ENCODE data around the gene MINDY4.

MINDY4 gene

GRCh38 chr7:30775992-30776391 is 4.8 kb downstream of the MINDY4 start:
- DNase-seq (ENCODE audit: low read depth), result no peak

- DNase-seq (ENCODE audit: low read depth), result no peak
These were observed 5.8 kb downstream of the MINDY4 start for GRCh38 chr7:30776971-30777370.

- DNase-seq (ENCODE audit: low read depth), result no peak
These were observed 7.2 kb downstream of the MINDY4 start for GRCh38 chr7:30778255-30779025.

- DNase-seq (ENCODE audit: low read depth), result no peak
These were observed 8.4 kb downstream of the MINDY4 start for GRCh38 chr7:30779574-30779973.

- DNase-seq (ENCODE audit: low read depth), result no peak
These were observed 9.7 kb downstream of the MINDY4 start for GRCh38 chr7:30780941-30781340.

- DNase-seq (ENCODE audit: low read depth), result no peak
These were observed 11.5 kb downstream of the MINDY4 start for GRCh38 chr7:30782690-30783089.

- DNase-seq (ENCODE audit: low read depth), result no peak
These were observed 14.6 kb downstream of the MINDY4 start for GRCh38 chr7:30785786-30786185.

GRCh38 chr7:30787486-30787885 is 16.3 kb downstream of the MINDY4 start:
- DNase-seq (ENCODE audit: low read depth), result no peak

- no peak for DNase-seq (ENCODE audit: low read depth)
These were observed 17.6 kb downstream of the MINDY4 start for GRCh38 chr7:30788640-30789333.

GRCh38 chr7:30789334-30789711 is 18.1 kb downstream of the MINDY4 start:
- no peak for DNase-seq (ENCODE audit: low read depth)

- no peak for DNase-seq (ENCODE audit: low read depth)
These were observed 19.1 kb downstream of the MINDY4 start for GRCh38 chr7:30790356-30790755.

- no peak for DNase-seq (ENCODE audit: low read depth)
These were observed 19.9 kb downstream of the MINDY4 start for GRCh38 chr7:30791114-30791513.

GRCh38 chr7:30795161-30795948 is 24.1 kb downstream of the MINDY4 start:
- no peak for DNase-seq (ENCODE audit: low read depth)

GRCh38 chr7:30796105-30796869 is 25.1 kb downstream of the MINDY4 start:
- no peak for DNase-seq (ENCODE audit: low read depth)

GRCh38 chr7:30797176-30798040 is 26.2 kb downstream of the MINDY4 start:
- no peak for DNase-seq (ENCODE audit: low read depth)

- no peak for DNase-seq (ENCODE audit: low read depth)
These were observed 28.2 kb downstream of the MINDY4 start for GRCh38 chr7:30799206-30799975.

GRCh38 chr7:30799976-30800661 is 28.9 kb downstream of the MINDY4 start:
- DNase-seq (ENCODE audit: low read depth), result no peak

GRCh38 chr7:30800785-30801252 is 29.6 kb downstream of the MINDY4 start:
- DNase-seq (ENCODE audit: low read depth), result no peak

- DNase-seq (ENCODE audit: low read depth), result no peak
These were observed 31.6 kb downstream of the MINDY4 start for GRCh38 chr7:30802812-30803211.

All from stimulated activated CD8-positive, alpha-beta memory T cell treated with anti-CD3 and anti-CD28 coated beads, Interleukin-12 subunit alpha, Interleukin-12 subunit beta, amount 100 ng/mL, for 4 hours (primary cell).